RPMI7951 (cell line): Measurements from ENCODE around the gene C19orf47. TPM values are rescaled to one million over a fixed set of nuclear protein-coding genes. Genes with fewer than 3 reads are reported as not detected.
"Not testable (repeated sequence)": the region's sequence is repeated elsewhere in the genome, so short reads cannot be mapped to it uniquely, and the experiment has no call there.

Experiments used
- DNase-seq: peaks from one replicate; pipeline ENCODE4 v3.0.0-alpha.2; 2012; ENCODE audit warnings: low read depth
- total RNA-seq: library from RNA; depleted of rRNA; stranded (reverse); fragments of >200 nt; shearing (Covaris generic); gene quantifications from 2 replicates; pipeline ENCODE4 v1.2.3, GENCODE V29; 2014

The C19orf47 gene
- total RNA-seq, 1 experiment from 2014 or later = 7.2 TPM

GRCh38 chr19:40348961-40349507 is 837 bp upstream of the C19orf47 start:
- peak; percentile 70 for DNase-seq

- no peak for DNase-seq
Observed at GRCh38 chr19:40344422-40344821, 3.8 kb downstream of the C19orf47 start.

- DNase-seq = no peak
Observed at GRCh38 chr19:40342644-40343311, 5.4 kb downstream of the C19orf47 start.

- DNase-seq = no peak
Observed at GRCh38 chr19:40341601-40342482, 6.4 kb downstream of the C19orf47 start.

GRCh38 chr19:40339018-40339728 is 9.0 kb downstream of the C19orf47 start:
- DNase-seq = no peak

- DNase-seq = no peak
Observed at GRCh38 chr19:40337594-40337993, 10.6 kb downstream of the C19orf47 start.

- no peak for DNase-seq
Observed at GRCh38 chr19:40337107-40337506, 11.1 kb downstream of the C19orf47 start.

GRCh38 chr19:40336601-40336900 is 11.6 kb downstream of the C19orf47 start:
- DNase-seq = no peak

- peak; percentile 67 for DNase-seq
Observed at GRCh38 chr19:40335855-40336600, 12.2 kb downstream of the C19orf47 start.

GRCh38 chr19:40335101-40335500 is 13.1 kb downstream of the C19orf47 start:
- DNase-seq = no peak

GRCh38 chr19:40333083-40333482 is 15.1 kb downstream of the C19orf47 start:
- DNase-seq = not testable (repeated sequence)

- no peak for DNase-seq
Observed at GRCh38 chr19:40332669-40333068, 15.5 kb downstream of the C19orf47 start.

- no peak for DNase-seq
Observed at GRCh38 chr19:40331052-40331451, 17.1 kb downstream of the C19orf47 start.

GRCh38 chr19:40326201-40326600 is 22.0 kb downstream of the C19orf47 start:
- DNase-seq = no peak

GRCh38 chr19:40323705-40324104 is 24.5 kb downstream of the C19orf47 start:
- DNase-seq = no peak

GRCh38 chr19:40322951-40323615 is 25.1 kb downstream of the C19orf47 start:
- DNase-seq = peak; percentile 15

- peak; percentile 41 for DNase-seq
Observed at GRCh38 chr19:40322271-40322610, 26.0 kb downstream of the C19orf47 start.

GRCh38 chr19:40321566-40322270 is 26.5 kb downstream of the C19orf47 start:
- no peak for DNase-seq

GRCh38 chr19:40321076-40321475 is 27.1 kb downstream of the C19orf47 start:
- DNase-seq = no peak

- no peak for DNase-seq
Observed at GRCh38 chr19:40320558-40320935, 27.6 kb downstream of the C19orf47 start.

- DNase-seq = no peak
Observed at GRCh38 chr19:40317338-40317737, 30.9 kb downstream of the C19orf47 start.
